Loucy (cell line): ENCODE data around the gene KATNB1.

Experiments used
- H2AFZ ChIP-seq: fragments of 200-600 bp; sonication (generic); 2 replicates; pipeline ENCODE4 v1.6.0; 2016; ENCODE audit warnings: antibody characterized with exemption, mild to moderate bottlenecking, low read length, moderate library complexity
- H3F3A ChIP-seq: fragments of 200-600 bp; 2 replicates; pipeline ENCODE4 v1.6.0; 2016; ENCODE audit warnings: antibody characterized with exemption, low read depth, mild to moderate bottlenecking
- H3K27me3 ChIP-seq: fragments of 200-600 bp; sonication (generic); 2 replicates; pipeline ENCODE4 v1.6.1; 2014; ENCODE audit warnings: low read length, mild to moderate bottlenecking; ENCODE audit not compliant: insufficient read depth, poor library complexity, severe bottlenecking
- H3K36me3 ChIP-seq: fragments of 200-600 bp; sonication (generic); 2 replicates; pipeline ENCODE4 v1.6.1; 2016; ENCODE audit warnings: low read length; ENCODE audit not compliant: insufficient read depth
- H3K4me1 ChIP-seq: fragments of 200-600 bp; sonication (generic); 2 replicates; pipeline ENCODE4 v1.5.1; 2014; ENCODE audit warnings: low read length, mild to moderate bottlenecking; ENCODE audit not compliant: insufficient read depth, poor library complexity, severe bottlenecking
- H3K4me2 ChIP-seq: fragments of 200-600 bp; sonication (generic); 2 replicates; pipeline ENCODE4 v1.6.0; 2014; ENCODE audit warnings: antibody characterized with exemption, low read length, low read depth, mild to moderate bottlenecking; ENCODE audit not compliant: poor library complexity, severe bottlenecking
- H3K4me3 ChIP-seq: fragments of 200-600 bp; sonication (generic); 2 replicates; pipeline ENCODE4 v1.5.1; 2014; ENCODE audit warnings: low read length, mild to moderate bottlenecking, mixed read lengths; ENCODE audit not compliant: poor library complexity, severe bottlenecking
- H3K79me2 ChIP-seq: fragments of 200-600 bp; sonication (generic); 2 replicates; pipeline ENCODE4 v1.6.1; 2014; ENCODE audit warnings: low read length; ENCODE audit not compliant: insufficient read depth
- H3K9ac ChIP-seq: fragments of 200-600 bp; sonication (generic); 2 replicates; pipeline ENCODE4 v1.6.0; 2014; ENCODE audit warnings: mild to moderate bottlenecking, low read depth, low read length, moderate library complexity; ENCODE audit not compliant: poor library complexity, severe bottlenecking
- H3K9me2 ChIP-seq: fragments of 200-600 bp; sonication (generic); replicated peaks from 2 replicates; pipeline ENCODE4 v1.6.1; 2016; ENCODE audit warnings: low read depth, low read length, mixed read lengths
- H3K9me3 ChIP-seq: fragments of 200-600 bp; sonication (generic); 2 replicates; pipeline ENCODE4 v1.6.1; 2014; ENCODE audit warnings: mild to moderate bottlenecking, antibody characterized with exemption, low read length, low read depth; ENCODE audit not compliant: insufficient read depth
- H4K20me1 ChIP-seq: fragments of 200-600 bp; sonication (generic); 2 replicates; pipeline ENCODE4 v1.6.0; 2014; ENCODE audit warnings: antibody characterized with exemption, low read length, mild to moderate bottlenecking; ENCODE audit not compliant: insufficient read depth, poor library complexity, severe bottlenecking
- CTCF ChIP-seq: fragments of 200-600 bp; sonication (generic); conservative IDR thresholded peaks from 2 replicates; pipeline ENCODE4 v1.5.1; 2014; ENCODE audit warnings: mild to moderate bottlenecking, antibody characterized with exemption, low read length
- EZH2phosphoT487 ChIP-seq: fragments of 200-600 bp; IDR thresholded peaks from 2 replicates; pipeline ENCODE4 v1.6.1; 2018; ENCODE audit warnings: antibody characterized with exemption, mild to moderate bottlenecking, moderate library complexity, borderline replicate concordance

The KATNB1 gene

DNA sequence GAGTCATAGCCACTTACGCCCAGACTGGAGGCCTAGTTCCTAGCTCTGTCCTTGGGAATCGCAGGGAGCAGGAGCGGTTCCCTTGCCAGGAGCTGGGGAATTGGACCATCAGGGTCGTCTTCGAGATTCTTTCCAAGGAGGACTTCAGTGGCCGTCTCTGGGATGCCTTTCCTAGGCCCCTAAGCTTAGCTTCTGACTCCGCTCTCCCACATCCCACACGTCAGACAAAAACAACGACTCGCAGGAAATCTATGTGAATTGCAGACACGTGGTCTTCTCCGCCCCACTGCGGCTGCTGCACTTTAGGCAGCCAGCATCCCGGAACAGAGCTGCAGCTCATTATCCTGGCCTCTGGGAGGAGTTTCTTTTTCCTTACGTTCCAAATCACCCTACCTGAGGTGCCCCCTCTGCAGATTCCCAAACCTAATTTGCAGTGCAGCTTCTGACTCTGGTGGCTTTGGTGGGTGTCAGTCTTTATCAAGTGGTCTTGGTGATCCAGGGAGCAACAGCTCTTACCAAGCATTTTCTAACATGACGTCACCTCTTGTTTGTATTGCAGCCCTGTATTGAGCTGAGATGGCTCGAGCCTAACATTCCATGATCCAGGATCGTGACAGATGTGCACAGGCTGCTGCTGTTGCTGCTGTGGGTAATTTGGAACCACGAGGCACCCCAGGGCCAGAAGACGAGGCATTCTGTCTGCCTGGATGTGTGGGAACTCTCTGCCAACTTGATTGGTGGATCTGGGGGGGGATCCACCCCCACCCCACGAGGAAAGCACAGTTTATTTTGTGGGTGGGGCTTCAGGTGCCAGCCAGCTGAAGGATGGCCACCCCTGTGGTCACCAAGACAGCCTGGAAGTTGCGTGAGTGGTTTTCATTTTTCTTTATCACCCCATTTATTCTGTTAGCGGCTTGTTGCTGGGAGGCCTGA is 1.1 kb downstream of the KATNB1 start:
- TF ChIP-seq CTCF: peak; percentile 39
- no peak for TF ChIP-seq EZH2phosphoT487
- Histone ChIP-seq H3K27me3 (no peaks in the 10 kb centered on the region), H3F3A (no peaks in the 10 kb centered on the region), H3K9me2 (no peaks in the 10 kb centered on the region), H3K4me2 (peak overlapping the region; percentile 97), H3K9ac (peak overlapping the region; percentile 77), H4K20me1 (no peaks in the 10 kb centered on the region), H3K4me3 (peak overlapping the region; percentile 93), H3K9me3 (no peaks in the 10 kb centered on the region), H3K36me3 (no peaks in the 10 kb centered on the region), H3K4me1 (peaks cover 21% of the 10 kb centered on the region), H3K79me2 (peaks cover 30% of the 10 kb centered on the region; the same call in 1 of the 2 replicates), H2AFZ (peak overlapping the region; percentile 48)

- no peak overlapping the region for H3K4me3 ChIP-seq
- TF ChIP-seq EZH2phosphoT487 (no peak), CTCF (no peak)
- no peaks in the 10 kb centered on the region for H4K20me1 ChIP-seq
- no peaks in the 10 kb centered on the region; the same call in 1 of the 2 replicates for H3K36me3 ChIP-seq
- H2AFZ ChIP-seq: no peak overlapping the region
- peak overlapping the region; percentile 97 for H3K4me2 ChIP-seq
- H3K4me1 ChIP-seq: peaks cover 21% of the 10 kb centered on the region
- H3K9me2 ChIP-seq: no peaks in the 10 kb centered on the region
- no peak overlapping the region for H3K9ac ChIP-seq
- H3K27me3 ChIP-seq: no peaks in the 10 kb centered on the region
- no peaks in the 10 kb centered on the region for H3F3A ChIP-seq
- peaks cover 30% of the 10 kb centered on the region; the same call in 1 of the 2 replicates for H3K79me2 ChIP-seq
- H3K9me3 ChIP-seq: no peaks in the 10 kb centered on the region
Measured at GRCh38 chr16:57738844-57739243, 3.3 kb downstream of the KATNB1 start.

GRCh38 chr16:57739756-57740422 is 4.3 kb downstream of the KATNB1 start:
- H3K4me1 ChIP-seq: peaks cover 17% of the 10 kb centered on the region

More at GRCh38 chr16:57739756-57740422, 4.3 kb downstream of the KATNB1 start:
- TF ChIP-seq EZH2phosphoT487 (no peak), CTCF (no peak)
- Histone ChIP-seq H3K36me3 (no peaks in the 10 kb centered on the region; the same call in 1 of the 2 replicates), H3K9me2 (no peaks in the 10 kb centered on the region), H2AFZ (no peak overlapping the region), H3K4me2 (peak overlapping the region; percentile 97), H3K4me3 (no peak overlapping the region), H3K79me2 (peaks cover 30% of the 10 kb centered on the region; the same call in 1 of the 2 replicates), H3K9me3 (no peaks in the 10 kb centered on the region), H4K20me1 (no peaks in the 10 kb centered on the region), H3K27me3 (no peaks in the 10 kb centered on the region), H3K9ac (no peak overlapping the region), H3F3A (no peaks in the 10 kb centered on the region)
